Tibial artery (tissue), 4 donors: ENCODE measurements around the gene NLRP14.

Experiments used
- DNase-seq, 2 donors: peaks; one replicate each; pipeline ENCODE4 v3.0.0-alpha.2; 2019
- H3K27ac ChIP-seq, 2 donors: fragments of 200-600 bp; sonication (generic) in 1 of 2; 1 replicate in 1 of 2; 2 replicates in 1 of 2; pipeline ENCODE4 v1.5.1; 2018 to 2019; ENCODE audit warnings: mild to moderate bottlenecking in 1 of 2
- H3K27me3 ChIP-seq, 2 donors: fragments of 200-600 bp; sonication (generic) in 1 of 2; one replicate each; pipeline versions ENCODE4 v1.5.1 to v1.6.0; 2016 to 2019
- H3K36me3 ChIP-seq, 3 donors: fragments of 200-600 bp; sonication (generic) in 2 of 3; one replicate each; pipeline ENCODE4 v1.5.1; 2016 to 2019; ENCODE audit warnings: mild to moderate bottlenecking in 2 of 3
- H3K4me1 ChIP-seq, 4 donors: fragments of 200-600 bp; sonication (generic) in 2 of 4; 1 replicate in 3 of 4; 2 replicates in 1 of 4; pipeline ENCODE4 v1.5.1; 2016 to 2019
- H3K4me3 ChIP-seq, 2 donors: fragments of 200-600 bp; sonication (generic) in 1 of 2; 1 replicate in 1 of 2; 2 replicates in 1 of 2; pipeline ENCODE4 v1.5.1; 2018 to 2019; ENCODE audit warnings: mild to moderate bottlenecking in 2 of 2
- H3K9me3 ChIP-seq, 3 donors: fragments of 200-600 bp; sonication (generic) in 1 of 3; one replicate each; pipeline ENCODE4 v1.5.1; 2016 to 2019
- intact Hi-C: fragments of 100-400 bp; cut with DNase I; formaldehyde crosslinking; loops from one replicate; pipeline ENCODE4 v1.15.0; 2023; ENCODE audit warnings: low total_unique reads
- TF ChIP-seq, protein P1 (sequence below), 2 experiments: fragments of 200-600 bp in 1 of 2; fragments of 450-650 bp in 1 of 2; IDR thresholded peaks; one replicate each; pipeline ENCODE4 v1.5.1; 2017 to 2019; ENCODE audit warnings: antibody characterized with exemption in 2 of 2, mild to moderate bottlenecking in 1 of 2, moderate library complexity in 1 of 2

The NLRP14 gene, protein sequence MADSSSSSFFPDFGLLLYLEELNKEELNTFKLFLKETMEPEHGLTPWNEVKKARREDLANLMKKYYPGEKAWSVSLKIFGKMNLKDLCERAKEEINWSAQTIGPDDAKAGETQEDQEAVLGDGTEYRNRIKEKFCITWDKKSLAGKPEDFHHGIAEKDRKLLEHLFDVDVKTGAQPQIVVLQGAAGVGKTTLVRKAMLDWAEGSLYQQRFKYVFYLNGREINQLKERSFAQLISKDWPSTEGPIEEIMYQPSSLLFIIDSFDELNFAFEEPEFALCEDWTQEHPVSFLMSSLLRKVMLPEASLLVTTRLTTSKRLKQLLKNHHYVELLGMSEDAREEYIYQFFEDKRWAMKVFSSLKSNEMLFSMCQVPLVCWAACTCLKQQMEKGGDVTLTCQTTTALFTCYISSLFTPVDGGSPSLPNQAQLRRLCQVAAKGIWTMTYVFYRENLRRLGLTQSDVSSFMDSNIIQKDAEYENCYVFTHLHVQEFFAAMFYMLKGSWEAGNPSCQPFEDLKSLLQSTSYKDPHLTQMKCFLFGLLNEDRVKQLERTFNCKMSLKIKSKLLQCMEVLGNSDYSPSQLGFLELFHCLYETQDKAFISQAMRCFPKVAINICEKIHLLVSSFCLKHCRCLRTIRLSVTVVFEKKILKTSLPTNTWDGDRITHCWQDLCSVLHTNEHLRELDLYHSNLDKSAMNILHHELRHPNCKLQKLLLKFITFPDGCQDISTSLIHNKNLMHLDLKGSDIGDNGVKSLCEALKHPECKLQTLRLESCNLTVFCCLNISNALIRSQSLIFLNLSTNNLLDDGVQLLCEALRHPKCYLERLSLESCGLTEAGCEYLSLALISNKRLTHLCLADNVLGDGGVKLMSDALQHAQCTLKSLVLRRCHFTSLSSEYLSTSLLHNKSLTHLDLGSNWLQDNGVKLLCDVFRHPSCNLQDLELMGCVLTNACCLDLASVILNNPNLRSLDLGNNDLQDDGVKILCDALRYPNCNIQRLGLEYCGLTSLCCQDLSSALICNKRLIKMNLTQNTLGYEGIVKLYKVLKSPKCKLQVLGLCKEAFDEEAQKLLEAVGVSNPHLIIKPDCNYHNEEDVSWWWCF

DNA sequence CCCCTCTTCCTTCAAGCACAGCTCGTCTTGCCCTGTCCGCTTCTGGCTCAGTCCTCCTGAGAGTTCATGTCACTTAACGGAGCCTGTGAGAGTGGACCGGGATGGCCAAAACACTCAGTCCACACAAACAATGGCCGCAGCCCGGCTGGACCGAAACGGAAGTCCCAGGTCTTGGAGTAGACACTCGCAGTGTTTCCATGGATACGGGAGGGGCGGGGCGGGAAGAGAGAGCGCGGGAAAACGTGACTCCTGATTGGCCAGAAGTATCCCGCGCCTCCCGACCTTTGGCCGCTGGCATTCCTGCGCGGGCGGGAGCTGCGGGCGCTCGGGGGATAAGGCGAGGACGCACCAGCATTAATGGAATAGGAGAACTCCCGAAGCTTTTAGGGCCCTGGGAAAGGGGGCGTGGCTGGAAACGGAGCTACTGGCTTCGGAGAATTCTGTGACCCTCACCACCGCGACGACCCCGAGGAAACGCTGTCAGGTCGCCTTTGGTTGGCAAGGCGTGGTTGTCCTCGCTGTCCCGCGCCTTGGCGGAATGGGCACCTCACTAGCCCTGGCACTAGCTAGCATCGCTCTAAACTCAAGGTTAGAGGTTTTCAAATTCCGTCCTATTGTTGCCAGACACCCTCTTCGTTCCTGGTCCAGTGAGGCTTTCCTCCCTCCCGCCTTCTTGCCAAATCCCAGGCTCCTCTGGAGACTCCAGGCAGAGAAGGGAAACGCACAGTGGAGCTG lies at the start of gene NLRP14, which contains the start of gene ZNF214:
TSS of gene NLRP14 (plus strand) at position 297 of the 735 bp plus-strand sequence. CDS start 18,108 bp downstream, outside the sequence.
TSS of gene ZNF214 (minus strand) at position 164 of the 735 bp plus-strand sequence. CDS start 17,511 bp downstream, outside the sequence.
- Histone ChIP-seq H3K4me1 (peaks cover 0 to 13% (median 6%) of the 10 kb centered on the region in 4 donors), H3K9me3 (no peaks in the 10 kb centered on the region), H3K36me3 (no peaks in the 10 kb centered on the region), H3K27me3 (no peaks in the 10 kb centered on the region), H3K27ac (peak within 1 kb of the TSS; percentile 82 to 83), H3K4me3 (peak within 1 kb of the TSS; percentile 64 to 76)
- intact Hi-C loops, result no loop called here
- TF ChIP-seq, protein P1, sequence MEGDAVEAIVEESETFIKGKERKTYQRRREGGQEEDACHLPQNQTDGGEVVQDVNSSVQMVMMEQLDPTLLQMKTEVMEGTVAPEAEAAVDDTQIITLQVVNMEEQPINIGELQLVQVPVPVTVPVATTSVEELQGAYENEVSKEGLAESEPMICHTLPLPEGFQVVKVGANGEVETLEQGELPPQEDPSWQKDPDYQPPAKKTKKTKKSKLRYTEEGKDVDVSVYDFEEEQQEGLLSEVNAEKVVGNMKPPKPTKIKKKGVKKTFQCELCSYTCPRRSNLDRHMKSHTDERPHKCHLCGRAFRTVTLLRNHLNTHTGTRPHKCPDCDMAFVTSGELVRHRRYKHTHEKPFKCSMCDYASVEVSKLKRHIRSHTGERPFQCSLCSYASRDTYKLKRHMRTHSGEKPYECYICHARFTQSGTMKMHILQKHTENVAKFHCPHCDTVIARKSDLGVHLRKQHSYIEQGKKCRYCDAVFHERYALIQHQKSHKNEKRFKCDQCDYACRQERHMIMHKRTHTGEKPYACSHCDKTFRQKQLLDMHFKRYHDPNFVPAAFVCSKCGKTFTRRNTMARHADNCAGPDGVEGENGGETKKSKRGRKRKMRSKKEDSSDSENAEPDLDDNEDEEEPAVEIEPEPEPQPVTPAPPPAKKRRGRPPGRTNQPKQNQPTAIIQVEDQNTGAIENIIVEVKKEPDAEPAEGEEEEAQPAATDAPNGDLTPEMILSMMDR (IDR thresholded peaks at IDR 0.05), result no peak
- DNase-seq, result peak; percentile 92 to 96

DNA sequence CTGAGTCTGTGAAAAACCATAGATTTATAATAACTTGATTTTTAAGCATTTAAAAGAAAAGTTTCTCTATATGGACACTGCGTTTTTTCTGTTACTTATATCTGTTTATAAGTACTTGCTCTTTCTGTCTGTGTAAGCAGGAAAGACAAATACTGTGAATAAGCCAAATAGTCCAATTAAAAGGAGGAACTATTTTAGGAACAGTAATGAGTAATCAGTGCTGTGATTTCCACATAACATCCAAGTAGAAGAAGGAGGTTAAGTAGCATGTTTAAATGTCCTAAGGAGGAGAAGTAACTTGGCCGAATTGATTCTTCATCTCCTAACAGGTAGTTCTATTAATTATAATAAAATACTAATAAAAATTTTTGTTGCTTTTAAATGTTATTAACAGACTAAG lies 40.9 kb upstream of the NLRP14 start:
- Histone ChIP-seq H3K36me3 (no peaks in the 10 kb centered on the region), H3K27ac (no peak overlapping the region), H3K9me3 (no peaks in the 10 kb centered on the region), H3K27me3 (no peaks in the 10 kb centered on the region), H3K4me1 (no peaks in the 10 kb centered on the region), H3K4me3 (no peak overlapping the region)
- intact Hi-C loops, result no loop called here
- no peak for DNase-seq
- TF ChIP-seq, protein P1 (IDR thresholded peaks at IDR 0.05), result no peak

DNA sequence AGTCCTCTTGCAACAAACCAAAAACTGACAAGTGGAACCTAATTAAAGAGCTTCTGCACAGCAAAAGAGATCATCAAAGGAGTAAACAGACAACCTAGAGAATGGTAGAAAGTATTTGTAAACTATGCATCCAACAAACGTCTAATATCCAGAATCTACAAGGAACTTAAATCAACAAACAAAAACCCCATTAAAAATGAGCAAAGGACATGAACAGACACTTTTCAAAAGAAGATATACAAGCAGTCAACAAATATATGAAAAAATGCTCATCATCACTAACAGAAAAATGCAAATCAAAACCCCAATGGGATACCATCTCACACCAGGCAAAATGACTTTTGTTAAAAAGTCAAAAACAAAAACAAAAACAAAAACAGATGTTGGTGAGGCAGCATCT lies 33.8 kb upstream of the NLRP14 start:
- intact Hi-C loops, result no loop called here
- no peak for DNase-seq
- H3K9me3 ChIP-seq, result peaks cover 0 to 6% (median 0%) of the 10 kb centered on the region in 3 donors

DNA sequence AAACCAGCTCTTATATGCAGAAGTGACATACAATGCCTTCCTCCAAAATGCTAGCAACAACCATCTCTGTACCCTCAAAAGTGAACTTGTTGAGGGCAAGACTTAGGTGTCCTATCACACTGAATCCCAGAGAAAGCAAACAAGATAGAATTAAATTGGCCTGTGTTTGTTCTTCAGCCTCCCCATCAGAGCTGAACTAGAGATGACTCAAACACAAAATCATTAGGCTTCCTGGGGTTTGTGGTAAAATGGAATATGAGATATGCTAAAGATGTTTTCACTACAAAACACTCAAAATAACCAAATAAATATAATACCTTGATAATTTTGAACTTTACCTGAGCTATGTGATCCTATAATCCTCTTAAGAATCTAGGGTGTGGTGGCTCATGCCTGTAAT lies 31.8 kb upstream of the NLRP14 start:
- no peak for DNase-seq

More for the DNA sequence above, 33.8 kb upstream of the NLRP14 start:
- Histone ChIP-seq H3K4me3 (no peak overlapping the region), H3K27ac (no peak overlapping the region), H3K27me3 (no peaks in the 10 kb centered on the region), H3K4me1 (peaks cover 0 to 3% (median under 1%) of the 10 kb centered on the region in 4 donors), H3K36me3 (no peaks in the 10 kb centered on the region)
- TF ChIP-seq, protein P1 (IDR thresholded peaks at IDR 0.05), result no peak

More for the DNA sequence above, 31.8 kb upstream of the NLRP14 start:
- H3K27me3 ChIP-seq, result no peaks in the 10 kb centered on the region
- no peak overlapping the region for H3K27ac ChIP-seq
- H3K4me3 ChIP-seq, result no peak overlapping the region
- H3K4me1 ChIP-seq, result peaks cover 0 to 21% (median 7%) of the 10 kb centered on the region in 4 donors
- peaks cover 0 to 6% (median 0%) of the 10 kb centered on the region in 3 donors for H3K9me3 ChIP-seq
- intact Hi-C loops, result no loop called here
- TF ChIP-seq, protein P1 (IDR thresholded peaks at IDR 0.05), result no peak
- H3K36me3 ChIP-seq, result no peaks in the 10 kb centered on the region
